Measurements from ENCODE around the gene NTMT2.

Gene NTMT2

DNA sequence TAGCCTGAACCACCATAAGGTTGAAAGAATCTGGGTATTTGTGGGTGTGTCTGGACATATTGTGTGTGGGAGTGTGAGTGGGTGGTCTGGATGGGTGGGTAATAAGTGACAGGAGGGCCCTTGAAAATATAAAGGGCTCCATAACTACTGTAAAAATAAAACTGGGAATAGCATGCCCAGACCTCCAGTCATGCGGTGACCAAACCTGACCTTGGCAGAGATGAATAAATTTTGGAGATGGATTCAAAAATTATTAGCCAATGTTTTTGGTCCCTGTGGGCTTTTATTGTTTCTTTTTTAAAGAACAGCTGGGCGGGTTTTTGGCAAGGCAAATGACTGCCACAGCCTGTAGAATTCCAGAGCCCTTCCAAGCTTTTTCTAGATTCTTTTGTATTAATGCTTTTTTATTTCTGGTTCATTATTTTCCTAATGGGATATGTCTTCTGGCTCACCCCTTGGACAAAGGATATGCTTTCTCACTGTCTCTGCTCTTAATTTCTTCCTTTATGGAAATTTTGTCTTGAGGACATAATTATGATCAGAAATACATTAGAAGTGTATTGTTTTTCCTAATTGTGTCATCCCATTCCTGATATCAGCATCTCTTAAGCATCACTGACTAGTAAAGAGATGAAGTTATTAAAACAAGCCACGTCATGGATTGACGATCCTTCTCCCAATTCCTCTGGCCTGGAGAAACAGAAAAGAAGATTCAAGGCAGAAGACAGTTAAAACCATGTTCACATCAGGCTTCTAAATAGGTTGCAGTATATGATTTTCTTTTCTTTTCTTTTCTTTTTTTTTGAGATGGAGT lies 69.5 kb downstream of the NTMT2 start:
- no peaks in the 10 kb centered on the region for H3K36me3 ChIP-seq
- H3K27ac ChIP-seq, result no peak overlapping the region
- no peaks in the 10 kb centered on the region for H3K9me3 ChIP-seq (ENCODE audit: severe bottlenecking)
- H3K4me3 ChIP-seq (ENCODE audit: low read depth, low read length), result no peak overlapping the region
- H3K27me3 ChIP-seq (ENCODE audit: insufficient read depth, low read depth, severe bottlenecking), result no peaks in the 10 kb centered on the region
- DNase-seq, result no peak
- TF ChIP-seq CTCF (IDR thresholded peaks at IDR 0.05; ENCODE audit: low read depth, low read length), result no peak

DNA sequence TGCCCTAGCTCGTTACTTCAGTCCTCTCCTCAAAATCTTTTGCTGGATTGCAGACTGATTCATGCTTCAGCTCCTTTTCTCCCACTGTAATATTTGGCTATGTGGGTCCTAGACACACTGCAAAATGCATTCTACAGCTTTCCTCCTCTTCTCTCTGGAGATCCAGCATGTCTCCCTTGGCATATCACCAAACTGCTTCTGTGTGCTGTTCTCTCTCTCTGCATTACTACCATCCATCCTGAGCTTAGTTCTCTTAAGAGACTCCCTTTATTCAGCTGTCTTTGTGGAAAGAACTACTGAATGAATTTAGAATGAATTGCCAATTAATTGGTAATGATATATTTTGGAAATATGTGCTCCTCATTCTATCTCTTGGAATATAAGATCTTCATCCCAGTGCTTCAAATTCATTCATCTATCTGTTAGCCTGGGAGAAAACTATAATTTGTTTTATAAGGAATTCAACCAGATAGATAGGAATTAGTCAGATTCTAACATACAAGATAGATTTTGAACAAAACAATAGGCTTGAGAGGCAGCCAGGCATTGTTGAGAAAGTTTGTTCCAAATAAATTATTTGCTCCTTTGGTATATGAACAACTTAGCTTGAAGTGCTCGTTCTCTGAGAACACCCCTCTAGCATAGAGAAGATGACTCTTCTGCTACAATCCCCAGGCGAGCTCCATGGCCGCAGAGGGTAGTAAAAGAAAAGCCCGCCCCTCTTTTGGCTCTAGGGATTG lies 71.9 kb downstream of the NTMT2 start:
- H3K27ac ChIP-seq, result no peak overlapping the region
- TF ChIP-seq CTCF (IDR thresholded peaks at IDR 0.05; ENCODE audit: low read depth, low read length), result no peak

GRCh38 chr1:170218257-170218650 lies 72.5 kb downstream of the NTMT2 start:
- no peaks in the 10 kb centered on the region for H3K27me3 ChIP-seq (ENCODE audit: insufficient read depth, low read depth, severe bottlenecking)
- DNase-seq, result no peak
- H3K27ac ChIP-seq, result no peak overlapping the region
- no peaks in the 10 kb centered on the region for H3K9me3 ChIP-seq (ENCODE audit: severe bottlenecking)
- TF ChIP-seq CTCF (IDR thresholded peaks at IDR 0.05; ENCODE audit: low read depth, low read length), result no peak
- no peak overlapping the region for H3K4me3 ChIP-seq (ENCODE audit: low read depth, low read length)
- no peaks in the 10 kb centered on the region for H3K36me3 ChIP-seq

More for the DNA sequence above, 71.9 kb downstream of the NTMT2 start:
- Histone ChIP-seq H3K9me3 (ENCODE audit: severe bottlenecking) (no peaks in the 10 kb centered on the region), H3K27me3 (ENCODE audit: insufficient read depth, low read depth, severe bottlenecking) (no peaks in the 10 kb centered on the region), H3K36me3 (no peaks in the 10 kb centered on the region), H3K4me3 (ENCODE audit: low read depth, low read length) (no peak overlapping the region)
- no peak for DNase-seq
